GM23338 (cell line): ENCODE measurements around the gene ADH1A. TPM values are rescaled to one million over a fixed set of nuclear protein-coding genes. Genes with fewer than 3 reads are reported as not detected.

ENCODE experiments used
- ATAC-seq: fragments of 200-7000 bp; cut with Tn5 transposase; 3 replicates; pipeline ENCODE4 v1.9.1; 2020
- DNase-seq: peaks from one replicate; pipeline ENCODE4 v3.0.0-alpha.2; 2015; ENCODE audit warnings: low spot score
- H2AFZ ChIP-seq: fragments of 200-600 bp; sonication (generic); 2 replicates; pipeline ENCODE4 v1.8.0; 2016; ENCODE audit warnings: antibody characterized with exemption, mild to moderate bottlenecking, moderate library complexity
- H3F3A ChIP-seq: fragments of 200-600 bp; sonication (generic); replicated peaks from 2 replicates; pipeline ENCODE4 v1.8.0; 2017; ENCODE audit warnings: antibody characterized with exemption, mixed run types, low read depth
- H3K27ac ChIP-seq: fragments of 200-600 bp; sonication (generic); 2 replicates; pipeline ENCODE4 v1.6.1; 2016; ENCODE audit warnings: low read depth
- H3K27me3 ChIP-seq: fragments of 200-600 bp; sonication (generic); 2 replicates; pipeline ENCODE4 v1.8.0; 2016; ENCODE audit warnings: mild to moderate bottlenecking, mixed run types, moderate library complexity; ENCODE audit not compliant: insufficient read depth
- H3K36me3 ChIP-seq: fragments of 200-600 bp; sonication (generic); 2 replicates; pipeline ENCODE4 v1.8.0; 2016; ENCODE audit warnings: mild to moderate bottlenecking; ENCODE audit not compliant: insufficient read depth
- H3K4me1 ChIP-seq: fragments of 200-600 bp; sonication (generic); 2 replicates; pipeline ENCODE4 v1.8.0; 2016; ENCODE audit warnings: mild to moderate bottlenecking, moderate library complexity; ENCODE audit not compliant: insufficient read depth
- H3K4me2 ChIP-seq: fragments of 200-600 bp; sonication (generic); 2 replicates; pipeline ENCODE4 v1.7.1; 2017; ENCODE audit warnings: mixed run types
- H3K4me3 ChIP-seq: fragments of 200-600 bp; sonication (generic); 2 replicates; pipeline ENCODE4 v1.6.1; 2016; ENCODE audit warnings: mixed run types
- H3K79me2 ChIP-seq: fragments of 200-600 bp; sonication (generic); replicated peaks from 2 replicates; pipeline ENCODE4 v1.8.0; 2017; ENCODE audit warnings: mild to moderate bottlenecking; ENCODE audit not compliant: insufficient read depth
- H3K9me2 ChIP-seq: fragments of 200-600 bp; sonication (generic); 2 replicates; pipeline ENCODE4 v1.8.0; 2017; ENCODE audit not compliant: insufficient read depth
- H4K20me1 ChIP-seq: fragments of 200-600 bp; sonication (generic); replicated peaks from 2 replicates; pipeline ENCODE4 v1.8.0; 2017; ENCODE audit warnings: mild to moderate bottlenecking; ENCODE audit not compliant: insufficient read depth
- H3K27ac Mint-ChIP-seq: 2 replicates; pipeline ENCODE4 v1.8.0; 2020; ENCODE audit warnings: inconsistent platforms, mild to moderate bottlenecking, moderate library complexity, mixed read lengths
- H3K27me3 Mint-ChIP-seq: 3 replicates; pipeline ENCODE4 v1.8.0; 2022; ENCODE audit warnings: low read depth, mild to moderate bottlenecking, moderate library complexity, mixed read lengths, inconsistent platforms; ENCODE audit not compliant: insufficient read depth, poor library complexity
- H3K36me3 Mint-ChIP-seq: 3 replicates; pipeline ENCODE4 v1.8.0; 2021; ENCODE audit warnings: low read depth, mild to moderate bottlenecking, inconsistent platforms, moderate library complexity, mixed read lengths
- H3K4me1 Mint-ChIP-seq: 3 replicates; pipeline ENCODE4 v1.8.0; 2020; ENCODE audit warnings: mild to moderate bottlenecking, inconsistent platforms, mixed read lengths
- H3K4me3 Mint-ChIP-seq: 3 replicates; pipeline ENCODE4 v1.8.0; 2021; ENCODE audit warnings: moderate library complexity, mild to moderate bottlenecking, inconsistent platforms, mixed read lengths
- H3K9me3 Mint-ChIP-seq: 3 replicates; pipeline ENCODE4 v1.8.0; 2020; ENCODE audit warnings: moderate library complexity, mild to moderate bottlenecking, inconsistent platforms, mixed read lengths
- CREB1 ChIP-seq: fragments of 250-450 bp; sonication (Bioruptor Pico); IDR thresholded peaks from 2 replicates; pipeline ENCODE4 v1.5.0; 2020; ENCODE audit warnings: low read depth, mild to moderate bottlenecking, moderate library complexity
- EZH2 ChIP-seq: fragments of 200-600 bp; sonication (generic); IDR thresholded peaks from one replicate; pipeline ENCODE4 v1.8.0; 2017; ENCODE audit warnings: antibody characterized with exemption, mild to moderate bottlenecking, low read depth; ENCODE audit not compliant: unreplicated experiment
- EZH2phosphoT487 ChIP-seq: fragments of 200-600 bp; sonication (generic); IDR thresholded peaks from one replicate; pipeline ENCODE4 v1.8.1; 2018; ENCODE audit warnings: antibody characterized with exemption; ENCODE audit not compliant: unreplicated experiment
- JUNB ChIP-seq: IDR thresholded peaks from one replicate; pipeline ENCODE4 v1.6.1; 2016; ENCODE audit warnings: antibody characterized with exemption; ENCODE audit not compliant: unreplicated experiment
- NANOG ChIP-seq: IDR thresholded peaks from 2 replicates; pipeline ENCODE4 v1.6.1; 2016; ENCODE audit warnings: antibody characterized with exemption, borderline replicate concordance
- POLR2AphosphoS5 ChIP-seq: IDR thresholded peaks from 2 replicates; pipeline ENCODE4 v1.6.1; 2016; ENCODE audit warnings: antibody characterized with exemption, low read depth
- STAT1 ChIP-seq: IDR thresholded peaks from one replicate; pipeline ENCODE4 v1.6.1; 2016; ENCODE audit warnings: antibody characterized with exemption; ENCODE audit not compliant: unreplicated experiment
- ZNF114 ChIP-seq: fragments of 250-450 bp; sonication (Bioruptor Pico); IDR thresholded peaks from 2 replicates; pipeline ENCODE4 v1.5.0; 2020; ENCODE audit warnings: mild to moderate bottlenecking, moderate library complexity
- ZNF331 ChIP-seq: fragments of 250-450 bp; sonication (Bioruptor Pico); IDR thresholded peaks from 2 replicates; pipeline ENCODE4 v1.5.0; 2020; ENCODE audit warnings: low read depth, mild to moderate bottlenecking, moderate library complexity
- polyA plus RNA-seq: library from polyadenylated mRNA; unstranded; fragments of >200 nt; fragmentation: Nextera tagmentation; extraction: Ambion mirVana; gene quantifications from 2 replicates; pipeline ENCODE4 v1.2.1, GENCODE V29; 2016
- total RNA-seq: library from RNA; depleted of rRNA; stranded (reverse); fragments of >200 nt; shearing (Covaris generic); gene quantifications from 2 replicates; pipeline ENCODE4 v1.2.3, GENCODE V29; 2014
- TF ChIP-seq, protein P1 (sequence below): fragments of 250-450 bp; sonication (Bioruptor Pico); IDR thresholded peaks from 2 replicates; pipeline ENCODE4 v1.5.0; 2020; ENCODE audit warnings: mild to moderate bottlenecking, moderate library complexity
- TF ChIP-seq, protein P2 (sequence below): IDR thresholded peaks from 2 replicates; pipeline ENCODE4 v1.6.1; 2016; ENCODE audit warnings: antibody characterized with exemption
- TF ChIP-seq, protein P3 (sequence below), 2 experiments: fragments of 200-600 bp in 1 of 2; sonication (generic) in 1 of 2; conservative IDR thresholded peaks; 2 replicates each; pipeline versions ENCODE4 v1.5.1 to v1.6.1; 2016 to 2017; ENCODE audit warnings: antibody characterized with exemption in 2 of 2, low read depth in 2 of 2, mild to moderate bottlenecking in 2 of 2, moderate library complexity in 1 of 2
- TF ChIP-seq, protein P4 (sequence below): IDR thresholded peaks from one replicate; pipeline ENCODE4 v1.6.1; 2018; ENCODE audit warnings: antibody characterized with exemption; ENCODE audit not compliant: unreplicated experiment

Gene ADH1A
- total and polyA plus RNA-seq, 2 experiments from 2014 or later, result not detected

DNA sequence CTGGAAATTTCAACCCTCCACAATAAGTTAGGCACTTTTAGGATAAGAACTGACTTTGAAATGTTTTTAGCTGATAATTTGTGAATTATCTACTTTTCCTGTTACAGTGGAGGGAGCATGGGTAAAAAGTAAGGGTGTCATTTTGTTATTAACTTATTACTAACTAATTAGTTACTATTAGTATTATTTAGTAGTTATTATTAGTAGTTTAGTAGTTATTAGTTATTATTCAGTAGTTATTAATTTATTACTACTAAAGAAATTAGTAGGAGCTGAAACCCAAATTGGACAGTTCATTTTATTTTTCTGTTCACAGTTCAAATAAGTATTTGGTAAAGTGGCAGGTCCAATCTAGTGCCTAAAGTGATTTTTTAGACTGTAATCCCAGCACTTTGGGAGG is 5.4 kb downstream of the ADH1A start:
- ATAC-seq, result no peak
- Histone ChIP-seq H3K4me3 (no peak overlapping the region), H3K4me1 (no peaks in the 10 kb centered on the region), H3K9me2 (no peaks in the 10 kb centered on the region), H3K27ac (no peak overlapping the region), H3K79me2 (no peaks in the 10 kb centered on the region), H4K20me1 (no peaks in the 10 kb centered on the region), H2AFZ (no peak overlapping the region), H3K36me3 (no peaks in the 10 kb centered on the region), H3K4me2 (no peak overlapping the region), H3F3A (no peaks in the 10 kb centered on the region), H3K27me3 (no peaks in the 10 kb centered on the region)
- no peak for DNase-seq
- H3K36me3 Mint-ChIP-seq, result no peaks in the 10 kb centered on the region
- H3K4me3 Mint-ChIP-seq, result no peak overlapping the region
- H3K27me3 Mint-ChIP-seq, result peaks cover 3% of the 10 kb centered on the region
- H3K4me1 Mint-ChIP-seq, result no peaks in the 10 kb centered on the region
- no peak for TF ChIP-seq NANOG
- no peak for TF ChIP-seq STAT1
- TF ChIP-seq, protein P1, sequence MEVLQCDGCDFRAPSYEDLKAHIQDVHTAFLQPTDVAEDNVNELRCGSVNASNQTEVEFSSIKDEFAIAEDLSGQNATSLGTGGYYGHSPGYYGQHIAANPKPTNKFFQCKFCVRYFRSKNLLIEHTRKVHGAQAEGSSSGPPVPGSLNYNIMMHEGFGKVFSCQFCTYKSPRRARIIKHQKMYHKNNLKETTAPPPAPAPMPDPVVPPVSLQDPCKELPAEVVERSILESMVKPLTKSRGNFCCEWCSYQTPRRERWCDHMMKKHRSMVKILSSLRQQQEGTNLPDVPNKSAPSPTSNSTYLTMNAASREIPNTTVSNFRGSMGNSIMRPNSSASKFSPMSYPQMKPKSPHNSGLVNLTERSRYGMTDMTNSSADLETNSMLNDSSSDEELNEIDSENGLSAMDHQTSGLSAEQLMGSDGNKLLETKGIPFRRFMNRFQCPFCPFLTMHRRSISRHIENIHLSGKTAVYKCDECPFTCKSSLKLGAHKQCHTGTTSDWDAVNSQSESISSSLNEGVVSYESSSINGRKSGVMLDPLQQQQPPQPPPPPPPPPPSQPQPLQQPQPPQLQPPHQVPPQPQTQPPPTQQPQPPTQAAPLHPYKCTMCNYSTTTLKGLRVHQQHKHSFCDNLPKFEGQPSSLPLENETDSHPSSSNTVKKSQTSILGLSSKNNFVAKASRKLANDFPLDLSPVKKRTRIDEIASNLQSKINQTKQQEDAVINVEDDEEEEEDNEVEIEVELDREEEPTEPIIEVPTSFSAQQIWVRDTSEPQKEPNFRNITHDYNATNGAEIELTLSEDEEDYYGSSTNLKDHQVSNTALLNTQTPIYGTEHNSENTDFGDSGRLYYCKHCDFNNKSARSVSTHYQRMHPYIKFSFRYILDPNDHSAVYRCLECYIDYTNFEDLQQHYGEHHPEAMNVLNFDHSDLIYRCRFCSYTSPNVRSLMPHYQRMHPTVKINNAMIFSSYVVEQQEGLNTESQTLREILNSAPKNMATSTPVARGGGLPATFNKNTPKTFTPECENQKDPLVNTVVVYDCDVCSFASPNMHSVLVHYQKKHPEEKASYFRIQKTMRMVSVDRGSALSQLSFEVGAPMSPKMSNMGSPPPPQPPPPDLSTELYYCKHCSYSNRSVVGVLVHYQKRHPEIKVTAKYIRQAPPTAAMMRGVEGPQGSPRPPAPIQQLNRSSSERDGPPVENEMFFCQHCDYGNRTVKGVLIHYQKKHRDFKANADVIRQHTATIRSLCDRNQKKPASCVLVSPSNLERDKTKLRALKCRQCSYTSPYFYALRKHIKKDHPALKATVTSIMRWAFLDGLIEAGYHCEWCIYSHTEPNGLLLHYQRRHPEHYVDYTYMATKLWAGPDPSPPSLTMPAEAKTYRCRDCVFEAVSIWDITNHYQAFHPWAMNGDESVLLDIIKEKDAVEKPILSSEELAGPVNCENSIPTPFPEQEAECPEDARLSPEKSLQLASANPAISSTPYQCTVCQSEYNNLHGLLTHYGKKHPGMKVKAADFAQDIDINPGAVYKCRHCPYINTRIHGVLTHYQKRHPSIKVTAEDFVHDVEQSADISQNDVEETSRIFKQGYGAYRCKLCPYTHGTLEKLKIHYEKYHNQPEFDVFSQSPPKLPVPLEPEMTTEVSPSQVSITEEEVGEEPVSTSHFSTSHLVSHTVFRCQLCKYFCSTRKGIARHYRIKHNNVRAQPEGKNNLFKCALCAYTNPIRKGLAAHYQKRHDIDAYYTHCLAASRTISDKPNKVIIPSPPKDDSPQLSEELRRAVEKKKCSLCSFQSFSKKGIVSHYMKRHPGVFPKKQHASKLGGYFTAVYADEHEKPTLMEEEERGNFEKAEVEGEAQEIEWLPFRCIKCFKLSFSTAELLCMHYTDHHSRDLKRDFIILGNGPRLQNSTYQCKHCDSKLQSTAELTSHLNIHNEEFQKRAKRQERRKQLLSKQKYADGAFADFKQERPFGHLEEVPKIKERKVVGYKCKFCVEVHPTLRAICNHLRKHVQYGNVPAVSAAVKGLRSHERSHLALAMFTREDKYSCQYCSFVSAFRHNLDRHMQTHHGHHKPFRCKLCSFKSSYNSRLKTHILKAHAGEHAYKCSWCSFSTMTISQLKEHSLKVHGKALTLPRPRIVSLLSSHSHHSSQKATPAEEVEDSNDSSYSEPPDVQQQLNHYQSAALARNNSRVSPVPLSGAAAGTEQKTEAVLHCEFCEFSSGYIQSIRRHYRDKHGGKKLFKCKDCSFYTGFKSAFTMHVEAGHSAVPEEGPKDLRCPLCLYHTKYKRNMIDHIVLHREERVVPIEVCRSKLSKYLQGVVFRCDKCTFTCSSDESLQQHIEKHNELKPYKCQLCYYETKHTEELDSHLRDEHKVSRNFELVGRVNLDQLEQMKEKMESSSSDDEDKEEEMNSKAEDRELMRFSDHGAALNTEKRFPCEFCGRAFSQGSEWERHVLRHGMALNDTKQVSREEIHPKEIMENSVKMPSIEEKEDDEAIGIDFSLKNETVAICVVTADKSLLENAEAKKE (CRISPR knock-in tag), result no peak
- TF ChIP-seq JUNB, result no peak
- TF ChIP-seq EZH2, result no peak
- no peak for TF ChIP-seq POLR2AphosphoS5
- no peak for TF ChIP-seq ZNF331 (CRISPR knock-in tag)
- TF ChIP-seq, protein P2, sequence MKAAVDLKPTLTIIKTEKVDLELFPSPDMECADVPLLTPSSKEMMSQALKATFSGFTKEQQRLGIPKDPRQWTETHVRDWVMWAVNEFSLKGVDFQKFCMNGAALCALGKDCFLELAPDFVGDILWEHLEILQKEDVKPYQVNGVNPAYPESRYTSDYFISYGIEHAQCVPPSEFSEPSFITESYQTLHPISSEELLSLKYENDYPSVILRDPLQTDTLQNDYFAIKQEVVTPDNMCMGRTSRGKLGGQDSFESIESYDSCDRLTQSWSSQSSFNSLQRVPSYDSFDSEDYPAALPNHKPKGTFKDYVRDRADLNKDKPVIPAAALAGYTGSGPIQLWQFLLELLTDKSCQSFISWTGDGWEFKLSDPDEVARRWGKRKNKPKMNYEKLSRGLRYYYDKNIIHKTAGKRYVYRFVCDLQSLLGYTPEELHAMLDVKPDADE, result no peak
- no peak for TF ChIP-seq CREB1 (CRISPR knock-in tag)
- TF ChIP-seq, protein P3, sequence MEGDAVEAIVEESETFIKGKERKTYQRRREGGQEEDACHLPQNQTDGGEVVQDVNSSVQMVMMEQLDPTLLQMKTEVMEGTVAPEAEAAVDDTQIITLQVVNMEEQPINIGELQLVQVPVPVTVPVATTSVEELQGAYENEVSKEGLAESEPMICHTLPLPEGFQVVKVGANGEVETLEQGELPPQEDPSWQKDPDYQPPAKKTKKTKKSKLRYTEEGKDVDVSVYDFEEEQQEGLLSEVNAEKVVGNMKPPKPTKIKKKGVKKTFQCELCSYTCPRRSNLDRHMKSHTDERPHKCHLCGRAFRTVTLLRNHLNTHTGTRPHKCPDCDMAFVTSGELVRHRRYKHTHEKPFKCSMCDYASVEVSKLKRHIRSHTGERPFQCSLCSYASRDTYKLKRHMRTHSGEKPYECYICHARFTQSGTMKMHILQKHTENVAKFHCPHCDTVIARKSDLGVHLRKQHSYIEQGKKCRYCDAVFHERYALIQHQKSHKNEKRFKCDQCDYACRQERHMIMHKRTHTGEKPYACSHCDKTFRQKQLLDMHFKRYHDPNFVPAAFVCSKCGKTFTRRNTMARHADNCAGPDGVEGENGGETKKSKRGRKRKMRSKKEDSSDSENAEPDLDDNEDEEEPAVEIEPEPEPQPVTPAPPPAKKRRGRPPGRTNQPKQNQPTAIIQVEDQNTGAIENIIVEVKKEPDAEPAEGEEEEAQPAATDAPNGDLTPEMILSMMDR (conservative IDR thresholded peaks at IDR 0.05; ENCODE audit: low read depth in 2 of 2), result no peak
- TF ChIP-seq, protein P4, sequence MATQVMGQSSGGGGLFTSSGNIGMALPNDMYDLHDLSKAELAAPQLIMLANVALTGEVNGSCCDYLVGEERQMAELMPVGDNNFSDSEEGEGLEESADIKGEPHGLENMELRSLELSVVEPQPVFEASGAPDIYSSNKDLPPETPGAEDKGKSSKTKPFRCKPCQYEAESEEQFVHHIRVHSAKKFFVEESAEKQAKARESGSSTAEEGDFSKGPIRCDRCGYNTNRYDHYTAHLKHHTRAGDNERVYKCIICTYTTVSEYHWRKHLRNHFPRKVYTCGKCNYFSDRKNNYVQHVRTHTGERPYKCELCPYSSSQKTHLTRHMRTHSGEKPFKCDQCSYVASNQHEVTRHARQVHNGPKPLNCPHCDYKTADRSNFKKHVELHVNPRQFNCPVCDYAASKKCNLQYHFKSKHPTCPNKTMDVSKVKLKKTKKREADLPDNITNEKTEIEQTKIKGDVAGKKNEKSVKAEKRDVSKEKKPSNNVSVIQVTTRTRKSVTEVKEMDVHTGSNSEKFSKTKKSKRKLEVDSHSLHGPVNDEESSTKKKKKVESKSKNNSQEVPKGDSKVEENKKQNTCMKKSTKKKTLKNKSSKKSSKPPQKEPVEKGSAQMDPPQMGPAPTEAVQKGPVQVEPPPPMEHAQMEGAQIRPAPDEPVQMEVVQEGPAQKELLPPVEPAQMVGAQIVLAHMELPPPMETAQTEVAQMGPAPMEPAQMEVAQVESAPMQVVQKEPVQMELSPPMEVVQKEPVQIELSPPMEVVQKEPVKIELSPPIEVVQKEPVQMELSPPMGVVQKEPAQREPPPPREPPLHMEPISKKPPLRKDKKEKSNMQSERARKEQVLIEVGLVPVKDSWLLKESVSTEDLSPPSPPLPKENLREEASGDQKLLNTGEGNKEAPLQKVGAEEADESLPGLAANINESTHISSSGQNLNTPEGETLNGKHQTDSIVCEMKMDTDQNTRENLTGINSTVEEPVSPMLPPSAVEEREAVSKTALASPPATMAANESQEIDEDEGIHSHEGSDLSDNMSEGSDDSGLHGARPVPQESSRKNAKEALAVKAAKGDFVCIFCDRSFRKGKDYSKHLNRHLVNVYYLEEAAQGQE, result no peak
- no peak for TF ChIP-seq EZH2phosphoT487
- no peak for TF ChIP-seq ZNF114
- H3K9me3 Mint-ChIP-seq, result no peaks in the 10 kb centered on the region
- no peak overlapping the region for H3K27ac Mint-ChIP-seq
